ENCODE data around the gene PC.

PC gene

DNA sequence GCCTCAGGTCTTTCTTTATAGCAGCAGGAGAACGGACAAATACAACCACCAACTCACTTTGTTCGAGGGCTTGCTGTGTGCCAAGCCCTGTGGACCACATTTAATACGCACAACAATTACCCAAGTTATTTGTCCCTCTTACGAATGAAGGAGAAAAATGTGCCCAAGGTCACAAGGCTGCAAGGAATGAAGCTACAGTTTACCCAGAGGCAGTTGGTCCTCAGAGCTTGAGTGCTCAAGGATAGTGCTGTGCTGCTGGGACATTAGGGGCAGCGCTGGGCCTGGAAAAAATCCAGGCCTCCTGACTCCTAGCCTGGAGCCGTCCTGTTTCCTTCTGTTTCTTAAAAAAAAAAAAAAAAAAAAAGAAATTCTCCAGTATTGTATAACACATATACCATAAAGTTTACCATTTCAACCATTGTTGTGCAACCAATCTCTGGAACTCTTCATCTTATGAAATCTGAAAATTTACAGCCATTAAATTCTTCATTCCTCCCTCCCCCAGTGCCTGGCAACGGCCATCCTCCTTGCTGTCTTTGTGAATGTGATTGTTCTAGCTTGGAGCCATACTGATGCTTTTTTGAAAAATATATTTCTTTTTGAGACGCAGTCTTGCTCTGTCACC lies 15.9 kb upstream of the PC start:
- TF ChIP-seq CTCF (IDR thresholded peaks at IDR 0.05; ENCODE audit: extremely low read depth, insufficient read depth, missing control alignments), result no peak
- in situ Hi-C loops (cut with MboI; ENCODE audit: low pct_unique_long_range_greater_than_20kb, low sequenced_read_pairs, unreplicated experiment), result no loop called here
- no peak for DNase-seq (ENCODE audit: low spot score)

DNA sequence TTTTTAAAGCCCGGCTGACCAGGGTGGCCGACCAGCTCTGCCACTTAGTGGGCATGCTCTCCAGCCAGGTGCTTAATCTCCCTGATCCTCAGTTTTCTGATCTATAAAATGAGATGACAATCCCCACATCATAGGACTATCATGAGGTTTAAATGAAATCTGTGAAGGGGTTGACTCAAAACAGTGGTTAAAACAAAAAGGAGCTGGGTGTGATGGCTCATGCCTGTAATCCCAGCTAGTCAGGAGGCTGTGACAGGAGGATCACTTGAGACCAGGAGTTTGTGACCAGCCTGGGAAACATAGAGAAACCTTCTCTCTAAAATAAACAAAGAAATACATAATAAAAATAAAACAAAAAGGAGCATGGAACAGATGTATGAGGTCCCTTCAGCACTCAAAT lies 13.3 kb upstream of the PC start:
- DNase-seq (ENCODE audit: low spot score), result no peak
- in situ Hi-C loops (cut with MboI; ENCODE audit: low pct_unique_long_range_greater_than_20kb, low sequenced_read_pairs, unreplicated experiment), result no loop called here
- no peak for TF ChIP-seq CTCF (IDR thresholded peaks at IDR 0.05; ENCODE audit: extremely low read depth, insufficient read depth, missing control alignments)

DNA sequence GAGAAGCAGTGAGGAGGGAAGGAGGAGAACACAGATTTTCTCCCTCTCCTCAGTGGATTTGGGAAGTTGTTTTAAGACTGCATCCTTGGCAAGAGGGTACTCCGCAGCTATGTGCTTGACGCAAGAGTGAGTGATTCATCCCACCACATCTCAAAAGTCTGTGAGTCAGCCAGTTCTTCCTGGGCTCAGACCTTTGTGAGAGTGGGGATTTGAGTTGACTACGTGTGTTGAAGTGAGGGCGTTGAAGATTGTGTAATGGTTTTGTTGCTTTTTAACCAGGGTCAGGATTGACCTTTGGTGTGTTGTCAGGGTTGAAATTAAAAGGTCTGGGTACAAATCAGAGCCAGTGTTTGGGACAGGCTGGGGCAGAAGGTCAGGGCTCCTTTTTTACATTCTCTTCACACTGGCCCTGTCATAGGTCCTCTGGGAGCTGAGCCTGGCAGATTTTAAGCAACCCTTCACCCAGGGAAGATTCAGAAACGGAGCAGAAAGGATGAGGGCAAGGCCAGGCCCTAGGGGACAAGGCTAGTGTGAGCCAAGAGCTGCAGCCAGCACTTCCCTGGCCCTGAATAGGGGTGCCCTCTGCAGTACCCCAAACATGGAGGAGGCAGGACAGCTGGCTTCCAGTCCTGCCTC lies 12.7 kb upstream of the PC start:
- DNase-seq (ENCODE audit: low spot score), result no peak
- in situ Hi-C loops (cut with MboI; ENCODE audit: low pct_unique_long_range_greater_than_20kb, low sequenced_read_pairs, unreplicated experiment), result no loop called here
- TF ChIP-seq CTCF (IDR thresholded peaks at IDR 0.05; ENCODE audit: extremely low read depth, insufficient read depth, missing control alignments), result no peak

DNA sequence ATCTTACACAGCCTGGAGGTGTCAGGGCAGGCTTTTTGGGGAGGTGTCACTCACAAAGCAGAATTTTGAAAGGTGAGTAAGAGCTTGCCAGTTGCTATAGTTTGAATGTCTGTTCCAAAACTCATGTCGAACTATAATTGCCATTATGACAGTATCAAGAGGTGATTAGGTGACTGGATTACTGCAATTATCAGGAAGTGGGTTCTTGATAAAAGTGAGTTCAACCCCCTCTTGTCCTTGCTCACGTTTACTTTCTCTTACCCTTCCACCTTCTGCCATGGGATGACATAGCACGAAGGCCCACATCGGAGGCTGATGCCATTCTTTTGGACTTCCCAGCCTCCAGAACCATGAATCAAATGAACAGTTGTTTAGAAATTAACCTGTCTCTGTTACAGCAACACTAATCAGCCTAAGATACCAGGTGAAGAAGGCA lies 12.2 kb upstream of the PC start:
- DNase-seq (ENCODE audit: low spot score), result no peak
- in situ Hi-C loops (cut with MboI; ENCODE audit: low pct_unique_long_range_greater_than_20kb, low sequenced_read_pairs, unreplicated experiment), result no loop called here

DNA sequence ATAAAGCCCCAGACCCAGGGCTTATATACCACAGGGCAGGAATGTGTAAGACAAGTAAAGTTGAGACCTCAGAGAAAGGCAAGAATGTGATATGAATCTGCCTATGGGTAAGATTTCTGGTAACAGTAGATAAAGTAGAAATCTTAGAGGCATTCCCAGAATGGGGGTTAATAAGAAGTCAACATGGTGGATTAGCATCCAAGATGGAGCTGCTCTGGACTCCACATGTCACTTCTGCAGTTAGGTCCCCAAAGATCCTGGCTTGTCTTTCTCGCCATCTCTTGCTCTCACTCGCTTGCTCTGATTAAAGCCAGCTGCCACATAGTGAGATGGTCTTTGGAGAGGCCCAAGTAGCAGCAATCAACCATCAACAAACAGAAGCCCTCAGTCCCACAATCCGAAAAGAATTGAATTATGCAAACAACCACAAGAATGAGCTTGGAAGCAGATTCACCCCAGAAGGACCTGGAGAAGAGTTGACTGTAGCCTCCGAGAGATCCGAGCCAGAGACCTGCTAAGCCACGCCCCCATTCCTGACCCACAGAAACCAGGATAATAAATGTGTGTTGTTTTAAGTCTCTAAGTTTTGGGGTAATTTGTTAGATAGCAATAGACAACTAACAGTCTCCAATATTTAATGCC lies 11.5 kb upstream of the PC start:
- no peak for TF ChIP-seq CTCF (IDR thresholded peaks at IDR 0.05; ENCODE audit: extremely low read depth, insufficient read depth, missing control alignments)
- in situ Hi-C loops (cut with MboI; ENCODE audit: low pct_unique_long_range_greater_than_20kb, low sequenced_read_pairs, unreplicated experiment), result no loop called here
- no peak for DNase-seq (ENCODE audit: low spot score)

More for the DNA sequence above, 12.2 kb upstream of the PC start:
- no peak for TF ChIP-seq CTCF (IDR thresholded peaks at IDR 0.05; ENCODE audit: extremely low read depth, insufficient read depth, missing control alignments)

- DNase-seq (ENCODE audit: low spot score), result no peak
- in situ Hi-C loops (cut with MboI; ENCODE audit: low pct_unique_long_range_greater_than_20kb, low sequenced_read_pairs, unreplicated experiment), result no loop called here
- TF ChIP-seq CTCF (IDR thresholded peaks at IDR 0.05; ENCODE audit: extremely low read depth, insufficient read depth, missing control alignments), result no peak
Measured at GRCh38 chr11:66967670-66968425, 9.7 kb upstream of the PC start.

Data from GM13977 (cell line).